WI38 (cell line): ENCODE data around the gene SRXN1.

Experiments used
- H3K4me3 ChIP-seq: 2 replicates; pipeline ENCODE4 v1.5.1; 2011; ENCODE audit warnings: low read depth, mild to moderate bottlenecking, control low read depth, low read length
- CTCF ChIP-seq: IDR thresholded peaks from 2 replicates; pipeline ENCODE4 v1.5.1; 2012; ENCODE audit warnings: low read depth, mild to moderate bottlenecking, control low read depth, low read length

SRXN1 gene

GRCh38 chr20:637559-637958, 15.4 kb downstream of the SRXN1 start:
- no peak overlapping the region for H3K4me3 ChIP-seq
- no peak for TF ChIP-seq CTCF

- no peak for TF ChIP-seq CTCF
These were observed 17.1 kb downstream of the SRXN1 start for GRCh38 chr20:635893-636338.

GRCh38 chr20:635028-635892, 17.7 kb downstream of the SRXN1 start:
- H3K4me3 ChIP-seq = no peak overlapping the region
- TF ChIP-seq CTCF = no peak

More at GRCh38 chr20:635893-636338, 17.1 kb downstream of the SRXN1 start:
- H3K4me3 ChIP-seq = no peak overlapping the region

- no peak overlapping the region for H3K4me3 ChIP-seq
- no peak for TF ChIP-seq CTCF
These were observed 18.7 kb downstream of the SRXN1 start for GRCh38 chr20:634148-634925.

- TF ChIP-seq CTCF = no peak
- H3K4me3 ChIP-seq = no peak overlapping the region
These were observed 21.9 kb downstream of the SRXN1 start for GRCh38 chr20:631101-631500.

- TF ChIP-seq CTCF = no peak
- no peak overlapping the region for H3K4me3 ChIP-seq
These were observed 26.4 kb downstream of the SRXN1 start for GRCh38 chr20:626579-626978.
